OCI-LY3 (cell line): ENCODE results near the gene PLA2G2F.

Experiments used
- H2AFZ ChIP-seq: fragments of 200-600, 300-600 bp; shearing (Covaris generic); 2 replicates; pipeline ENCODE4 v1.6.0; 2014; ENCODE audit warnings: antibody characterized with exemption, low read depth, low read length
- H3K27ac ChIP-seq: fragments of 200-600, 300-600 bp; sonication (generic); 2 replicates; pipeline ENCODE4 v1.5.1; 2014; ENCODE audit warnings: mild to moderate bottlenecking, low read length, moderate library complexity, mixed read lengths
- H3K27me3 ChIP-seq: fragments of 200-600, 300-600 bp; sonication (generic); 2 replicates; pipeline ENCODE4 v1.6.1; 2014; ENCODE audit warnings: low read depth, low read length, mixed read lengths
- H3K36me3 ChIP-seq: fragments of 200-600, 300-600 bp; sonication (generic); replicated peaks from 2 replicates; pipeline ENCODE3; 2014; ENCODE audit warnings: low read depth, low read length, mixed read lengths
- H3K4me1 ChIP-seq: fragments of 300-600, 200-600 bp; sonication (generic); 2 replicates; pipeline ENCODE4 v1.6.1; 2014; ENCODE audit warnings: low read length, mixed read lengths
- H3K4me2 ChIP-seq: fragments of 200-600, 300-600 bp; sonication (generic); 2 replicates; pipeline ENCODE4 v1.6.1; 2014; ENCODE audit warnings: low read length, mixed read lengths
- H3K4me3 ChIP-seq: fragments of 300-600, 200-600 bp; sonication (generic); 2 replicates; pipeline ENCODE4 v1.5.1; 2014; ENCODE audit warnings: antibody characterized with exemption, mild to moderate bottlenecking, low read length, moderate library complexity
- H3K79me2 ChIP-seq: fragments of 300-600, 200-600 bp; shearing (Covaris generic); 2 replicates; pipeline ENCODE4 v1.6.1; 2014; ENCODE audit warnings: mild to moderate bottlenecking, low read length, mixed read lengths
- H3K9ac ChIP-seq: fragments of 300-600, 200-600 bp; shearing (Covaris generic); 2 replicates; pipeline ENCODE4 v1.6.0; 2014; ENCODE audit warnings: mild to moderate bottlenecking, low read length, moderate library complexity
- H3K9me3 ChIP-seq: fragments of 200-600, 300-600 bp; shearing (Covaris generic); 2 replicates; pipeline ENCODE4 v1.6.1; 2014; ENCODE audit warnings: low read length, mixed read lengths; ENCODE audit not compliant: insufficient read depth
- H4K20me1 ChIP-seq: fragments of 200-600, 300-600 bp; sonication (generic); 2 replicates; pipeline ENCODE4 v1.6.1; 2016; ENCODE audit warnings: low read length, mixed read lengths; ENCODE audit not compliant: insufficient read depth
- EZH2phosphoT487 ChIP-seq: fragments of 200-600 bp; shearing (Covaris generic); IDR thresholded peaks from 2 replicates; pipeline ENCODE4 v1.6.1; 2018; ENCODE audit warnings: antibody characterized with exemption, mixed run types, low read depth
- TF ChIP-seq, protein P1 (sequence below): fragments of 200-600, 300-600 bp; sonication (generic); IDR thresholded peaks from 2 replicates; pipeline ENCODE4 v1.5.1; 2014; ENCODE audit warnings: antibody characterized with exemption, low read length, low read depth

Gene PLA2G2F

DNA sequence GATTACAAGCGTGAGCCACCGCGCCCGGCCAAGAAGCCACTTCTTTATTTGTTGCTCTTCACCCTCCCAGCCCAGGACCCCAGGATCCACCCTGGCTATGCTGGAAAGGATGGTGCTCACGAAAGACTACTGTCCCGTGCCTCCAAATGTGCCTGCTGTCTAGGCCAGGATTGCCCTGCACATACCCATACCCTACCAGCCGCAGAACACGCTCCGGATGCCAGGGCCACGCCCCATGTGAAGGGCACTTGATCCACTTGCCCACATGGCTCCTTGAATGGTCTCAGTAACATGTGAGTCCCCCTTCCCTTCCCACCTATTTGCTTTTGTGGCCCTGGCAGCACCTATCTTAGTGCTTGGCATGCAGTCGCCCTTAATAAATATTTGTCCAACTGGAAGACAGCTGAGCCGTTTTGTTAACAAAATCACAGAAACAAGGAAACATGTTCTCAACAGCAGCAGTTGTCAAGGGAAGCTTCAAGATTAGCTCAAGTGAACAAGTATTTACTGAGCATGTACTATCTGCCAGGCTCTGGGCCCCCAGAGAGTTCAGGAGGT, 33.0 kb downstream of the PLA2G2F start:
- no peaks in the 10 kb centered on the region for H3K27me3 ChIP-seq
- H3K4me2 ChIP-seq, result no peak overlapping the region
- no peaks in the 10 kb centered on the region for H3K79me2 ChIP-seq
- H3K4me3 ChIP-seq, result no peak overlapping the region
- H3K36me3 ChIP-seq, result no peaks in the 10 kb centered on the region
- no peak for TF ChIP-seq EZH2phosphoT487
- TF ChIP-seq, protein P1, sequence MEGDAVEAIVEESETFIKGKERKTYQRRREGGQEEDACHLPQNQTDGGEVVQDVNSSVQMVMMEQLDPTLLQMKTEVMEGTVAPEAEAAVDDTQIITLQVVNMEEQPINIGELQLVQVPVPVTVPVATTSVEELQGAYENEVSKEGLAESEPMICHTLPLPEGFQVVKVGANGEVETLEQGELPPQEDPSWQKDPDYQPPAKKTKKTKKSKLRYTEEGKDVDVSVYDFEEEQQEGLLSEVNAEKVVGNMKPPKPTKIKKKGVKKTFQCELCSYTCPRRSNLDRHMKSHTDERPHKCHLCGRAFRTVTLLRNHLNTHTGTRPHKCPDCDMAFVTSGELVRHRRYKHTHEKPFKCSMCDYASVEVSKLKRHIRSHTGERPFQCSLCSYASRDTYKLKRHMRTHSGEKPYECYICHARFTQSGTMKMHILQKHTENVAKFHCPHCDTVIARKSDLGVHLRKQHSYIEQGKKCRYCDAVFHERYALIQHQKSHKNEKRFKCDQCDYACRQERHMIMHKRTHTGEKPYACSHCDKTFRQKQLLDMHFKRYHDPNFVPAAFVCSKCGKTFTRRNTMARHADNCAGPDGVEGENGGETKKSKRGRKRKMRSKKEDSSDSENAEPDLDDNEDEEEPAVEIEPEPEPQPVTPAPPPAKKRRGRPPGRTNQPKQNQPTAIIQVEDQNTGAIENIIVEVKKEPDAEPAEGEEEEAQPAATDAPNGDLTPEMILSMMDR, result no peak
- H3K9me3 ChIP-seq, result no peaks in the 10 kb centered on the region
- no peaks in the 10 kb centered on the region for H4K20me1 ChIP-seq
- H3K4me1 ChIP-seq, result peaks cover 15% of the 10 kb centered on the region
- H3K9ac ChIP-seq, result no peak overlapping the region
- no peak overlapping the region for H2AFZ ChIP-seq
- H3K27ac ChIP-seq, result no peak overlapping the region

DNA sequence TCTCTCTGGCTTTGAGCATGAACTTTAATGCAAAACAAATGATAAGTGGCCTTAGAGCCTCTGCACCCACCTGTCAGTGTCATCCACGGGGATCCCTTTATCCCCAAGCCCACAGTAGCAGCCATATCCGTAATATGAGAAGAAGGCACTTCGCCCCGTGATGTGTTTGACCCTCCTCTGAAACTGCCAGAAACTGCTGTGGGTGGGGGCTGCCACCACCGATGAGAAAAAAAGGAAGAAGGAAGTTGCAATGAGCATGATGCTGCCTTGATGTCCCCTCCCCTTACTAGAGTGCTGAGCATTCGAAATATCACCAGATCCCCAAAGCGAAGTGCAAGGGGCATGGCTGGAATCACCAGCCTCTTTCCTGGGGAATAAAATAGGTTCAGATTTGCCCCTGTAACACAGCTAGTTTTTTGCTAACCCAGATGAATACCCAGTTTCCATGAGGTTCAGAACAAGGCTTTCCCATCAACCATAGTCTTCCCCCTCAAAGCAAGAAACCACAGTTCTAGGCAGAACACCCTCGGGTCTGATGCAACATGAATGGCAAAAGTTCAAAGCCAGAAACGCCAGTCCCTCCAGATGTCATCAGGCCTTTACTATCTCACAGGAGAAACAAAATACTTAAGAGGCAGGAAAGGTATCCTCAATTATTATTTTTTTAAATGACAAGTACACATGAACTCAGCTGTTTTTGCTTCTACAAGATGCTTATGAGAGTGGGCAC, 36.0 kb downstream of the PLA2G2F start:
- TF ChIP-seq, protein P1, result no peak
- no peak for TF ChIP-seq EZH2phosphoT487
- no peaks in the 10 kb centered on the region for H3K79me2 ChIP-seq
- no peaks in the 10 kb centered on the region for H4K20me1 ChIP-seq
- H3K4me1 ChIP-seq, result peaks cover 15% of the 10 kb centered on the region
- H3K4me3 ChIP-seq, result no peak overlapping the region
- no peaks in the 10 kb centered on the region for H3K9me3 ChIP-seq
- no peak overlapping the region for H3K9ac ChIP-seq
- no peak overlapping the region for H2AFZ ChIP-seq
- H3K27ac ChIP-seq, result no peak overlapping the region
- no peaks in the 10 kb centered on the region for H3K36me3 ChIP-seq
- H3K27me3 ChIP-seq, result no peaks in the 10 kb centered on the region
- H3K4me2 ChIP-seq, result no peak overlapping the region

DNA sequence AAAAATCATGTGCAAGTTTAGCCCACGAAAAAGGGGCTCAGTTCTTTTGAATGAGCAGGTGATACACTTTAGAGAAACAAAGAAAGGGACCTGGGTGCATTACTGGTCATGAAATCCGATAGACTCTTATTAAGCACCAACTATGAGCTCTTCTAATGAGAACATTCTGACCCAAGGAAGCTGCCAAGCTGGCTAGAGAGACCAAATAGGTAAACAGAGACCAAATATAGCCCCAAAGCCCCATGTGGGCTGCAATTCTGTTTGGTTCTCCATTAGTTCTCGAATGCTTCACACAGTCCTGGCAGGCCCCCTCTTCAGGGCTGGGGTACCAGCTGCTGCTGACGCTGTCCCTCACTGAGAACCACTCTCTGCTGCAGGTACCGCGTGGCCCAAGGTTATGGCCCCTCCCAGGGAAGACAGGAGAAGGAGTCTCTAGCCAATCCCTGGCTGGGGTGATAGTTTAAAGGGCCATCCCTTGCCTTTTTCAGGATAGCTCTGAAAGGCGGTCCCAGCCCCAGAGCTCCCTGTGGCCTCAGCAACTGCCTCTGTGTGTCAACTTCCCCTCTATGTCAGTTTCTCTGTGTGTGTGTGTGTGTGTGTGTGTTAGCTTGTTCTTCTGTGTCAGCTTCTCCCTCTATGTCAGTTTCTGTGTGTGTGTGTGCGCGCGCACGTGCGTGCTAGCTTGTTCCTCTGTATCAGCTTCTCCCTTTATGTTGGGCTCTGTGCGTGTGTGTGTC, 39.7 kb downstream of the PLA2G2F start:
- Histone ChIP-seq H3K27me3 (no peaks in the 10 kb centered on the region), H3K9ac (no peak overlapping the region), H3K27ac (no peak overlapping the region), H2AFZ (no peak overlapping the region), H3K4me2 (no peak overlapping the region), H3K4me1 (peaks cover 3% of the 10 kb centered on the region; the same call in 1 of the 2 replicates), H3K36me3 (no peaks in the 10 kb centered on the region), H4K20me1 (no peaks in the 10 kb centered on the region), H3K79me2 (no peaks in the 10 kb centered on the region), H3K9me3 (no peaks in the 10 kb centered on the region), H3K4me3 (no peak overlapping the region)
- no peak for TF ChIP-seq EZH2phosphoT487
- TF ChIP-seq, protein P1, result no peak

DNA sequence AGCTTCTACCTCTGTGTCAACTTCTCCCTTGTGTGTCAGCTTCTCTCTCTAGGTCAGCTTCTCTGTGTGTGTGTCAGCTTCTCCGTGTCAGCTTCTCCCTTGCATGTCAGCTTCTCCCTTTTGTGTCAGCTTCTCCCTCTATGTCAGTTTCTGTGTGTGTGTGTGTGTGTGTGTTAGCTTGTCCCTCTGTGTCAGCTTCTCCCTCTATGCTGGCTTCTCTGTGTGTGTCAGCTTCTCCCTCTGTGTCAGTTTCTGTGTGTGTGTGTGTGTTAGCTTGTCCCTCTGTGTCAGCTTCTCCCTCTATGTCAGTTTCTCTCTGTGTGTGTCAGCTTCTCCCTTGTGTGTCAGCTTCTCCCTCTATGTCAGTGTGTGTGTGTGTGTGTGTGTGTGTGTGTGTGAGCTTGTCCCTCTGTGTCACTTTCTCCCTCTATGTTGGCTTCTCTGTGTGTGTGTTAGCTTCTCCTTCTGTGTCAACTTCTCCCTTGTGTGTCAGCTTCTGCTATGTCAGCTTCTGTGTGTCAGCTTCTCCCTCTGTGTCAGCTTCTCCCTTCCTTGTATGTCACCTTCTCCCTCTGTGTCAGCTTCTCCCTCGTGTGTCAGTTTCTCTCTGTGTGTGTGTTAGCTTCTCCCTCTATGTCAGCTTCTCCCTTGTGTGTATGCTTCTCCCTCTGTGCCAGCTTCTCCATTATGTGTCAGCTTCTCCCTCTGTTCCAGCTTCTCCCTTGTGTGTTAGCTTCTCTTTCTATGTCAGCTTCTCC, 40.4 kb downstream of the PLA2G2F start:
- Histone ChIP-seq H3K4me2 (no peak overlapping the region), H3K79me2 (no peaks in the 10 kb centered on the region), H3K4me1 (peaks cover 3% of the 10 kb centered on the region; the same call in 1 of the 2 replicates), H3K36me3 (no peaks in the 10 kb centered on the region), H3K27me3 (no peaks in the 10 kb centered on the region), H3K27ac (no peak overlapping the region), H3K9ac (no peak overlapping the region), H3K9me3 (no peaks in the 10 kb centered on the region), H4K20me1 (no peaks in the 10 kb centered on the region), H2AFZ (no peak overlapping the region), H3K4me3 (no peak overlapping the region)
- TF ChIP-seq, protein P1, result no peak
- TF ChIP-seq EZH2phosphoT487, result no peak
